ENCODE results near the gene GKN2. TPM values are rescaled to one million over a fixed set of nuclear protein-coding genes. Genes with fewer than 3 reads are reported as not detected.

Gene GKN2
- total RNA-seq, 1 experiment from 2014 or later = not detected

- ATAC-seq = no peak
- Mint-ChIP-seq H3K4me3 (no peak overlapping the region), H3K9me3 (peaks cover 15% of the 10 kb centered on the region), H3K27me3 (ENCODE audit: low read depth) (peaks cover 9% of the 10 kb centered on the region; the same call in 1 of the 2 replicates), H3K27ac (no peak overlapping the region), H3K4me1 (no peaks in the 10 kb centered on the region), H3K36me3 (no peaks in the 10 kb centered on the region)
- CTCF ChIA-PET = interaction anchor here (2.7 kb wide), 1 partner anchor 11 kb away, joined by 6 read pairs; no protein-coding TSS in a partner anchor
- POLR2A ChIA-PET = interaction anchor here (0.5 kb wide), 1 partner anchor 410 kb away, joined by 4 read pairs; no protein-coding TSS in a partner anchor
- no peak for TF ChIP-seq ETV6 (CRISPR knock-in tag; IDR thresholded peaks at IDR 0.05)
- TF ChIP-seq E2F1 (CRISPR knock-in tag; IDR thresholded peaks at IDR 0.05) = no peak
- no peak for TF ChIP-seq TEAD4 (CRISPR knock-in tag; IDR thresholded peaks at IDR 0.05)
- TF ChIP-seq ATF3 (CRISPR knock-in tag; conservative IDR thresholded peaks at IDR 0.05) = no peak
- no peak for TF ChIP-seq GABPB1 (CRISPR knock-in tag; IDR thresholded peaks at IDR 0.05)
- no peak for TF ChIP-seq ZNF281 (CRISPR knock-in tag; IDR thresholded peaks at IDR 0.05)
- no peak for TF ChIP-seq ATF2 (CRISPR knock-in tag; IDR thresholded peaks at IDR 0.05; ENCODE audit: borderline replicate concordance, low read depth)
- TF ChIP-seq NFE2L1 (CRISPR knock-in tag; IDR thresholded peaks at IDR 0.05) = no peak
- no peak for TF ChIP-seq HMGA2 (CRISPR knock-in tag; IDR thresholded peaks at IDR 0.05)
- TF ChIP-seq NR3C1 (CRISPR knock-in tag; conservative IDR thresholded peaks at IDR 0.05; ENCODE audit: low read depth) = no peak
- TF ChIP-seq MAX (CRISPR knock-in tag; IDR thresholded peaks at IDR 0.05) = no peak
- TF ChIP-seq FOXP4 (CRISPR knock-in tag; IDR thresholded peaks at IDR 0.05) = no peak
- TF ChIP-seq ZNF425 (CRISPR knock-in tag; conservative IDR thresholded peaks at IDR 0.05) = no peak
- DNase-seq (ENCODE audit: low spot score) = no peak
These were observed 16.3 kb downstream of the GKN2 start for GRCh38 chr2:68936427-68936826.

GRCh38 chr2:68935471-68935870 lies 17.2 kb downstream of the GKN2 start:
- H3K9me3 Mint-ChIP-seq = peaks cover 16% of the 10 kb centered on the region
- no peak overlapping the region for H3K4me3 Mint-ChIP-seq
- no peak overlapping the region for H3K27ac Mint-ChIP-seq
- peaks cover 3% of the 10 kb centered on the region; the same call in 1 of the 2 replicates for H3K27me3 Mint-ChIP-seq (ENCODE audit: low read depth)
- DNase-seq (ENCODE audit: low spot score) (no peak), ATAC-seq (no peak)
- H3K36me3 Mint-ChIP-seq = no peaks in the 10 kb centered on the region
- H3K4me1 Mint-ChIP-seq = no peaks in the 10 kb centered on the region
- ChIA-PET CTCF (interaction anchor here (5.4 kb wide), 1 partner anchor 8 kb away, joined by 36 read pairs; no protein-coding TSS in a partner anchor), POLR2A (no interaction called here)
- TF ChIP-seq NFATC4 (CRISPR knock-in tag; IDR thresholded peaks at IDR 0.05) (no peak), CREM (CRISPR knock-in tag; IDR thresholded peaks at IDR 0.05) (no peak), NFE2L1 (CRISPR knock-in tag; IDR thresholded peaks at IDR 0.05) (no peak), ELF4 (CRISPR knock-in tag; IDR thresholded peaks at IDR 0.05; ENCODE audit: low read depth) (no peak), ATF1 (CRISPR knock-in tag; IDR thresholded peaks at IDR 0.05) (no peak)

Measured in WTC11 (cell line).